ENCODE results near the gene SH3RF3. TPM values are rescaled to one million over a fixed set of nuclear protein-coding genes. Genes with fewer than 3 reads are reported as not detected.

Gene SH3RF3
- total and polyA plus RNA-seq, 9 of the 15 experiments (the other 6 are each of a cell fraction or from before 2014, with no cell fraction given), result 0.02 TPM; not detected in 8

DNA sequence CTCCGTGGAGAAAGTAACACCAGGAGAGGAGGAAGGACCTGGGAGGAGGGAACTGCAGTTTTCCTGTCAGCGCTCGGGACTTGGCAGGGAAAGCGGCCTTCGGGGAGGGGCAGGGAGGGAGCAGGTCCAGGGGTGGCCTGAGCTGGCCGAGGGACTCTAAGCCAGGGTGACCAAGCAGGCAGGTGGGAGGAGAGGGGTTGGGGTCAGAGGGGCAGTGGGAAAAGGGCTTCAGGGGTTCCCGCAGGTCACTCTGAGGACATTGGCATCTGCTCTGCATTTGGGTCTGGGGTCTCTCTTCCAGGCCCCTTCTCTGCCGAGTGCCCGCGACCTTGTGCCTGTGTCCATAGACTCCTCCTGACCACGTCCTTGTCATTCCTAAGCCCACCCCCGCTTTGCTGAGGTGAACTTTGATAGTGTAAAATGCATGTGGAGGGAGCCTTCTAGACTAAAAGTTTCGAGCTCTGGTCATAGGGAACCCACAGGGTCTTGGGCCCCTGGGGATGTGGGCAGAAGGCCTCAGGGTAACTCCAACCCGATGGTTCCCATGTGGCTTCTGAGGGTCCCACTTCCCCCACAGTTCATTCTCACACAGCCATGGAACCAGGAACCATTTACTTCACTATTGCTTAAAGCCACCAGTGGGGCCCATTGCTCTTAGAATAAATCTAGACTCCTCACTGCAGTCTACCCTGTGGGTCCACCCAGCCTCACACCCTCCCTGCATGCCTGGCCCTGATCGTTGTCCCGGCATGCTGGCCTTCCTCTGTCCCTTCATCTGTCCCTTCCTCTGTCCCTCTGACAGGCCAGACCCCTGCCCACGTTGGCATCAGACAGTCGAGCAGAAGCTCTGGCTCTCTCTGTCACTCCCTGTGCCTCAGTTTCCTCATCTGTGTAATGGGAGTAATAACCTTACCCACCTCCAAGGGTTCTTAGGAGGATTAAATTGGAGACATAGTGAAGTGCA is 255.6 kb downstream of the SH3RF3 start (continued):
- TF ChIP-seq, protein P1, sequence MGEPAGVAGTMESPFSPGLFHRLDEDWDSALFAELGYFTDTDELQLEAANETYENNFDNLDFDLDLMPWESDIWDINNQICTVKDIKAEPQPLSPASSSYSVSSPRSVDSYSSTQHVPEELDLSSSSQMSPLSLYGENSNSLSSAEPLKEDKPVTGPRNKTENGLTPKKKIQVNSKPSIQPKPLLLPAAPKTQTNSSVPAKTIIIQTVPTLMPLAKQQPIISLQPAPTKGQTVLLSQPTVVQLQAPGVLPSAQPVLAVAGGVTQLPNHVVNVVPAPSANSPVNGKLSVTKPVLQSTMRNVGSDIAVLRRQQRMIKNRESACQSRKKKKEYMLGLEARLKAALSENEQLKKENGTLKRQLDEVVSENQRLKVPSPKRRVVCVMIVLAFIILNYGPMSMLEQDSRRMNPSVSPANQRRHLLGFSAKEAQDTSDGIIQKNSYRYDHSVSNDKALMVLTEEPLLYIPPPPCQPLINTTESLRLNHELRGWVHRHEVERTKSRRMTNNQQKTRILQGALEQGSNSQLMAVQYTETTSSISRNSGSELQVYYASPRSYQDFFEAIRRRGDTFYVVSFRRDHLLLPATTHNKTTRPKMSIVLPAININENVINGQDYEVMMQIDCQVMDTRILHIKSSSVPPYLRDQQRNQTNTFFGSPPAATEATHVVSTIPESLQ (CRISPR knock-in tag; IDR thresholded peaks at IDR 0.05), result no peak

DNA sequence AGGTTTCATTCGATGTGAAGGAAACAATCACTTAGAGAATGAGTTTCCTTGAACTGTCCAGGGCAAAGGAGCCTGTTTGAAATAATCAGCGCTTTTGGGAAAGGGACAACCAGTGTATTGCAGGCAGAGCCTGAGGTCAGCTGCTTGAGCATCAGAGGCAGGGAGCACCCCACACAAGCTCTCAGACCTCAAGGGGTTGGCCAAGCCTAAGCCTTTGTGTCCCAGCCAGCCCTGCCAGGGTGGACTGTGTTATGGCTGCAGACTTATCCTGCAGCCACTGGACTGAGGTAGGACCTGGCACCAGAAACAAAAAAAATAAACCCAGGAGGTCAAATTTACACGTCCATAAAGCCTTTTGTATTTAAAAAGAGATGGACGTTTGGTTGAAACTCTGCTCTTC is 256.5 kb downstream of the SH3RF3 start:
- CTCF ChIA-PET (ENCODE audit: low intra/inter-chr PET ratio), result no interaction called here
- H3K9me1 ChIP-seq (ENCODE audit: control insufficient read depth, insufficient read depth, low read length), result no peaks in the 10 kb centered on the region
- no peak overlapping the region for H2AFZ ChIP-seq (ENCODE audit: low read depth, low read length)
- H3K36me3 ChIP-seq (ENCODE audit: control insufficient read depth, insufficient read depth, low read length), result no peaks in the 10 kb centered on the region
- intact Hi-C loops (cut with micrococcal nuclease) (no loop called here), in situ Hi-C loops (cut with MboI) (no loop called here)
- DNase-seq (ENCODE audit: extremely low read depth in 1 of 4, low spot score in 3 of 4) (no peak), FAIRE-seq (no peak), ATAC-seq (no peak)
- no TSS peak for BruUV-seq (replicated peaks)
- H3K27me3 ChIP-seq (ENCODE audit: control insufficient read depth in 2 of 2, insufficient read depth in 2 of 2, low read length in 2 of 2), result peaks cover 13 to 55% of the 10 kb centered on the region in 2 experiments; a peak in 4 of 5 replicates
- no peak overlapping the region for H3K27ac ChIP-seq (ENCODE audit: extremely low read depth, low read depth, low read length)
- no peaks in the 10 kb centered on the region for H3K79me2 ChIP-seq (ENCODE audit: control insufficient read depth, insufficient read depth, low read length)
- 1% methylated on average over 4 of the region's 4 CpGs for whole genome bisulfite sequencing (ENCODE audit: insufficient coverage, low coverage, missing lambda C conversion rate)
- H3K9ac ChIP-seq (ENCODE audit: insufficient read depth in 1 of 2, low read depth in 2 of 2, low read length in 2 of 2), result no peak overlapping the region
- POLR2A ChIA-PET, result interaction anchor here (1.5 kb wide), 1 partner anchor 9 kb away, joined by 3 read pairs; no protein-coding TSS in a partner anchor
- H3K4me2 ChIP-seq (ENCODE audit: insufficient read depth, low read length), result no peak overlapping the region
- no peaks in the 10 kb centered on the region for H3K9me3 ChIP-seq (replicated peaks; ENCODE audit: control insufficient read depth, insufficient read depth, low read depth, low read length)
- peaks cover 6% of the 10 kb centered on the region; the same call in 1 of the 2 replicates for H4K20me1 ChIP-seq (replicated peaks; ENCODE audit: control insufficient read depth, insufficient read depth, low read length)
- no peak overlapping the region for H3K4me3 ChIP-seq
- no peaks in the 10 kb centered on the region for H3K4me1 ChIP-seq (replicated peaks in 1 of 2; ENCODE audit: control insufficient read depth in 2 of 2, insufficient read depth in 2 of 2, low read length in 2 of 2)
- TF ChIP-seq ZNF384 (IDR thresholded peaks at IDR 0.05; ENCODE audit: low read depth, low read length), result no peak
- no peak for TF ChIP-seq EP400 (IDR thresholded peaks at IDR 0.05)
- no peak for TF ChIP-seq GABPB1 (CRISPR knock-in tag; IDR thresholded peaks at IDR 0.05)
- no peak for TF ChIP-seq MED1 (CRISPR knock-in tag; IDR thresholded peaks at IDR 0.05; ENCODE audit: borderline replicate concordance)
- TF ChIP-seq, protein P1 (CRISPR knock-in tag; IDR thresholded peaks at IDR 0.05), result no peak
- no peak for TF ChIP-seq ZNF311 (CRISPR knock-in tag; IDR thresholded peaks at IDR 0.05)
- no peak for TF ChIP-seq POLR2B (IDR thresholded peaks at IDR 0.05; ENCODE audit: low read depth, partially characterized antibody)
- no peak for TF ChIP-seq SP1 (CRISPR knock-in tag; IDR thresholded peaks at IDR 0.05)
- TF ChIP-seq, protein P2, sequence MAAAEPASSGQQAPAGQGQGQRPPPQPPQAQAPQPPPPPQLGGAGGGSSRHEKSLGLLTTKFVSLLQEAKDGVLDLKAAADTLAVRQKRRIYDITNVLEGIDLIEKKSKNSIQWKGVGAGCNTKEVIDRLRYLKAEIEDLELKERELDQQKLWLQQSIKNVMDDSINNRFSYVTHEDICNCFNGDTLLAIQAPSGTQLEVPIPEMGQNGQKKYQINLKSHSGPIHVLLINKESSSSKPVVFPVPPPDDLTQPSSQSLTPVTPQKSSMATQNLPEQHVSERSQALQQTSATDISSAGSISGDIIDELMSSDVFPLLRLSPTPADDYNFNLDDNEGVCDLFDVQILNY (CRISPR knock-in tag; IDR thresholded peaks at IDR 0.05), result no peak
- TF ChIP-seq ZNF584 (CRISPR knock-in tag; IDR thresholded peaks at IDR 0.05; ENCODE audit: low read depth), result no peak
- TF ChIP-seq ZBTB34 (CRISPR knock-in tag; IDR thresholded peaks at IDR 0.05), result no peak
- no peak for TF ChIP-seq SAP30 (IDR thresholded peaks at IDR 0.05; ENCODE audit: borderline replicate concordance, insufficient read depth, low read depth, low read length, poor library complexity, severe bottlenecking)
